ENCODE data around the gene ZFP1.

Gene ZFP1

GRCh38 chr16:75216127-75216526 lies 67.8 kb downstream of the ZFP1 start:
- no peak for DNase-seq
- Mint-ChIP-seq H3K4me3 (no peak overlapping the region), H3K27ac (no peak overlapping the region), H3K9me3 (no peaks in the 10 kb centered on the region), H3K27me3 (ENCODE audit: low read depth, poor library complexity) (no peaks in the 10 kb centered on the region), H3K4me1 (peaks cover 10% of the 10 kb centered on the region), H3K36me3 (ENCODE audit: low read depth) (no peaks in the 10 kb centered on the region)
- no peak for TF ChIP-seq CTCF (IDR thresholded peaks at IDR 0.05)

GRCh38 chr16:75216576-75216975 lies 68.3 kb downstream of the ZFP1 start:
- H3K27ac Mint-ChIP-seq, result no peak overlapping the region
- peaks cover 10% of the 10 kb centered on the region for H3K4me1 Mint-ChIP-seq
- TF ChIP-seq CTCF (IDR thresholded peaks at IDR 0.05), result no peak
- H3K4me3 Mint-ChIP-seq, result no peak overlapping the region
- H3K27me3 Mint-ChIP-seq (ENCODE audit: low read depth, poor library complexity), result no peaks in the 10 kb centered on the region
- no peak for DNase-seq
- H3K36me3 Mint-ChIP-seq (ENCODE audit: low read depth), result no peaks in the 10 kb centered on the region
- H3K9me3 Mint-ChIP-seq, result no peaks in the 10 kb centered on the region

DNA sequence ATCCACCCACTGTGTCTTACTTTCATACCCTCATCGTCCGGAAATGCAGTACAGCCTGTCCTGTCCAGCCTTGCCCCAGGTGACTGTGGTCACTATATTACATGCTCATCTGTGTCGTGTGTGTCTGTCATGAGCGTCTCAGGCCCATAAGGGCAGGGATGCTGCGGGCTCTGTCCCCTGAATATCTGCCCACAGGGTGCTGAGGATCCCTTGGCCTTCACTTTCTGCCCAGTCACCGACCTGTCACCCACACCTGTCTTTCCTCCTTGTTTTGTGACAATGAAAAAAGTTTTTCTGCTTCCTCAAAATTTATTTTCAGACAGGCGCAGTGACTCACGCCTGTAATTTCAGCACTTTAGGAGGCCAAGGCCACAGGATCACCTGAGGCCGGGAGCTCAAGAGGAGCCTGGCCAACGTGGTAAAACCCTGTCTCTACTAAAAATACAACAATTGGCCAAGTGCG lies 69.1 kb downstream of the ZFP1 start:
- Mint-ChIP-seq H3K27ac (no peak overlapping the region), H3K4me3 (no peak overlapping the region), H3K27me3 (ENCODE audit: low read depth, poor library complexity) (no peaks in the 10 kb centered on the region), H3K36me3 (ENCODE audit: low read depth) (no peaks in the 10 kb centered on the region), H3K9me3 (no peaks in the 10 kb centered on the region), H3K4me1 (peaks cover 11% of the 10 kb centered on the region)
- DNase-seq, result no peak
- no peak for TF ChIP-seq CTCF (IDR thresholded peaks at IDR 0.05)

DNA sequence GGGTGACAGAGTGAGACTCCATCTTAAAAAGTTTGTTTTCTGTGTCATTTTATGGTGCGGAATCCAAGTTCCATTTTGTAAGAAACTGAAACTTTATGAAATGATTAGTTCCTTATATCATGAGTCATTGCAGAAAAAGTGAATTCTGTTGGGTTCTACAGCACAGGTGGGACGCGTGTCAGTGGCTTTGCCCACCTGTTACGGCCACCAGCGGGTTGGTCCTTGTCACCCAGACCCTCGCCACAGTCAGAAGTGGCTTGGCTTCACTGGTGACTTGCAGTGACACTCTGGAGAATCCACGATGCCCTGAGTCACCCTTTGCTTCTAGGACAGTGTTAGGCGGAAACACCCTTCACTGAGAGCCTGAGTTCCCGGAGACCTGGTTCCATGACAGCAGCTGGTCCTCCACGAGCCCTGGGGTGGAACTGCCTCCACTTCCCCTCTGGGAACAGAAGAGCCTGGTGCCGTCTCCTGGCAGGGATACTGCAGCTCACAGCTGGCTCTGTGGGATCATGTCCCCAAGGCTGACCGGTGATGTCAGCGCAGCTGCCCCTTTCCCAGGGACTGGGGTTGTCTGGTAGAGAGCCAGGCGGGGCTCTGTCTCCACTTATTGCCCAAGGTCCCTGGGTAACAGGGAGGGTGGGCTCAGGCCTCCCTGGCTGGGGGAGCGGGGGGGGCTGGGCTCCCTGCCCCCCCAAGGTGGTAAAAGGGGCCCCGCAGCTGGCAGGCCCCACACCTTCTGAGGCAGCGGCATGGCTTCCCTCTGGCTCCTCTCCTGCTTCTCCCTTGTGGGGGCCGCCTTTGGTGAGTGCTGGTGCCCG lies 70.1 kb downstream of the ZFP1 start, which contains the start of gene CTRB1:
TSS of gene CTRB1 (plus strand) at position 733 of the 821 bp plus-strand sequence. CDS start at position 753, 20 bp downstream.
- no peak within 1 kb of the TSS for H3K27ac Mint-ChIP-seq
- no peak for TF ChIP-seq CTCF (IDR thresholded peaks at IDR 0.05)
- no peak for DNase-seq

GRCh38 chr16:75219088-75219487 lies 70.8 kb downstream of the ZFP1 start:
- Mint-ChIP-seq H3K36me3 (ENCODE audit: low read depth) (no peaks in the 10 kb centered on the region), H3K27me3 (ENCODE audit: low read depth, poor library complexity) (no peaks in the 10 kb centered on the region), H3K27ac (no peak overlapping the region), H3K9me3 (no peaks in the 10 kb centered on the region), H3K4me1 (peaks cover 11% of the 10 kb centered on the region), H3K4me3 (no peak overlapping the region)
- DNase-seq, result no peak
- no peak for TF ChIP-seq CTCF (IDR thresholded peaks at IDR 0.05)

More for the DNA sequence above, 70.1 kb downstream of the ZFP1 start, which contains the start of gene CTRB1:
- no peaks in the 10 kb centered on the region for H3K27me3 Mint-ChIP-seq (ENCODE audit: low read depth, poor library complexity)
- H3K36me3 Mint-ChIP-seq (ENCODE audit: low read depth), result no peaks in the 10 kb centered on the region
- H3K4me1 Mint-ChIP-seq, result peaks cover 10% of the 10 kb centered on the region
- H3K4me3 Mint-ChIP-seq, result no peak within 1 kb of the TSS
- no peaks in the 10 kb centered on the region for H3K9me3 Mint-ChIP-seq

GRCh38 chr16:75219838-75220237 lies 71.5 kb downstream of the ZFP1 start:
- no peaks in the 10 kb centered on the region for H3K36me3 Mint-ChIP-seq (ENCODE audit: low read depth)
- H3K4me1 Mint-ChIP-seq, result peaks cover 18% of the 10 kb centered on the region
- no peaks in the 10 kb centered on the region for H3K9me3 Mint-ChIP-seq
- DNase-seq, result no peak
- no peak for TF ChIP-seq CTCF (IDR thresholded peaks at IDR 0.05)
- H3K4me3 Mint-ChIP-seq, result no peak overlapping the region
- no peak overlapping the region for H3K27ac Mint-ChIP-seq
- no peaks in the 10 kb centered on the region for H3K27me3 Mint-ChIP-seq (ENCODE audit: low read depth, poor library complexity)
